Kidney epithelial cell (primary cell): ENCODE data around the gene CXCL11. TPM values are rescaled to one million over a fixed set of nuclear protein-coding genes. Genes with fewer than 3 reads are reported as not detected.
"Not testable (repeated sequence)": the region's sequence is repeated elsewhere in the genome, so short reads cannot be mapped to it uniquely, and the experiment has no call there.

ENCODE experiments used
- DNase-seq: peaks from one replicate; pipeline ENCODE4 v3.0.0-alpha.2; 2010; ENCODE audit warnings: low read depth
- H3K27me3 ChIP-seq: 2 replicates; pipeline ENCODE4 v1.6.0; 2011; ENCODE audit warnings: low read length; ENCODE audit not compliant: control insufficient read depth, insufficient read depth
- H3K36me3 ChIP-seq: 2 replicates; pipeline ENCODE4 v1.5.1; 2011; ENCODE audit warnings: low read length; ENCODE audit not compliant: control insufficient read depth, insufficient read depth
- H3K4me3 ChIP-seq: 2 replicates; pipeline ENCODE4 v1.5.1; 2011; ENCODE audit warnings: low read depth, mild to moderate bottlenecking, control low read depth, low read length
- CTCF ChIP-seq: IDR thresholded peaks from 2 replicates; pipeline ENCODE4 v1.5.1; 2011; ENCODE audit warnings: mild to moderate bottlenecking, moderate library complexity, low read length, control low read depth, inconsistent platforms; ENCODE audit not compliant: insufficient read depth, poor library complexity, severe bottlenecking
- total RNA-seq: library from RNA; depleted of rRNA; stranded (reverse); fragments of >200 nt; gene quantifications from 2 replicates; pipeline ENCODE4 v1.2.3, GENCODE V29; 2015

Gene CXCL11
- total RNA-seq, 1 donor from 2014 or later = not detected

DNA sequence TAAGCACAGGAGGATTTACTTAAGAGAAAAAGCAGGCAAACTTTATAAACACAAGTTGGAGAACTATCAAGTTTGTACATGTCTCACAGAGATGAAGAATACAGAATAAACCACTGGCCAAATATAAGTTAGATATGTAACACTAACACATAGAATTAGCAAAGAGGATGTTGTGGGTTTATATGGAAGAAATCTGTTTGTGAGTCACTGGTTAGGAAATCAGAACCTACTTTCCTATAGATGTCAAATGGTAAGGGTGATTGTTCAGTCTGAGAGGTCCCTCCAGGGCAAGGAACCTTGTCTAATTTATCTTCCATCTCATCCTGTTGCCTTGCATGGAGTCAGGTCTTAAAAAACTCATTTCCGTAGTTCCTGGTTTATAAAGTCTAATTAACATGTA, 23.9 kb upstream of the CXCL11 start:
- Histone ChIP-seq H3K4me3 (no peak overlapping the region), H3K27me3 (peaks cover 2% of the 10 kb centered on the region), H3K36me3 (no peaks in the 10 kb centered on the region)
- no peak for DNase-seq
- no peak for TF ChIP-seq CTCF

GRCh38 chr4:76058888-76059426, 23.1 kb upstream of the CXCL11 start:
- Histone ChIP-seq H3K36me3 (no peaks in the 10 kb centered on the region), H3K4me3 (no peak overlapping the region), H3K27me3 (peaks cover 2% of the 10 kb centered on the region)
- TF ChIP-seq CTCF = no peak
- DNase-seq = no peak

GRCh38 chr4:76058302-76058701, 22.4 kb upstream of the CXCL11 start:
- Histone ChIP-seq H3K27me3 (peaks cover 2% of the 10 kb centered on the region), H3K36me3 (no peaks in the 10 kb centered on the region), H3K4me3 (no peak overlapping the region)
- no peak for TF ChIP-seq CTCF
- DNase-seq = no peak

DNA sequence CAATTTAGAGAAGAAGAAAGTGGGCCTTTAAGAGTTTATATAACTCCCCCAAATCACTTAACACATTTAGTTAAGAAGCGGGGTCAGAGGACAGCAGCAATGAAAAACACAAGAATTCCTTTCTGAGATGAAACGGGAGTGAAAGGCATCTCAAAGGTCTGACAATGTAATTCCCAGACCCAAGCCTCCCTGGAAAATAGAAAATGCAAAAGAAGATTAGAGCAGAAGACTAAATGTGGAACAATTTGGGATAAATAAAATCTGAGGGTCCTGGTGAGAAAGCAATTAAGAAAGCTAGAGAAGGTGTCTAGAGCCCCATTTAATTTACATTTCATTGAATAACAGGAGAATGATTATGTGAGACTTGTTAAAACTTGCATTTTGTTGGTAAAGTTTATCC, 19.6 kb upstream of the CXCL11 start:
- no peaks in the 10 kb centered on the region for H3K36me3 ChIP-seq
- H3K4me3 ChIP-seq = no peak overlapping the region
- peaks cover 2% of the 10 kb centered on the region for H3K27me3 ChIP-seq
- no peak for TF ChIP-seq CTCF
- no peak for DNase-seq

GRCh38 chr4:76055016-76055415, 19.1 kb upstream of the CXCL11 start:
- TF ChIP-seq CTCF = no peak
- no peak for DNase-seq
- H3K36me3 ChIP-seq = no peaks in the 10 kb centered on the region
- H3K4me3 ChIP-seq = no peak overlapping the region
- H3K27me3 ChIP-seq = peaks cover 2% of the 10 kb centered on the region

DNA sequence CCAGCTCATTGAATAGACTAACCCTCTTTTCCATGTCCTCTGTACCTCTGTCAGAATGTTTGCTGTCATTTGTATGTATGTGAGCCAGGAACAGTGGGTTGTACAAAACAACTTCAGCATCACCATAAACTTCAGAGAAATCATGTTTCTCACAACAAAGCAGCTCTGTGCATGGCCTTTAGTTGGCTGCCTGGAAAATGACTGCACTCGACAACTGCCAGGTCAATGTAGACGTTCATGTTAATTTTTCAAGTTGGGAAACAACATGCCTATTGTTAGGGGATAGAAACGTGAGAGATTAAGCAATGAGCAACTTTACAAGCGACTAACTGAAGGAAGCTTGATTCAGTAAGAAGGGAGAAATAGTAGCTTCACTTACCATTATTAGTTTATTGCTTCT, 17.9 kb upstream of the CXCL11 start:
- Histone ChIP-seq H3K27me3 (peaks cover 2% of the 10 kb centered on the region), H3K36me3 (no peaks in the 10 kb centered on the region), H3K4me3 (no peak overlapping the region)
- DNase-seq = no peak
- TF ChIP-seq CTCF = no peak

- not testable (repeated sequence) for H3K4me3 ChIP-seq, DNase-seq, H3K36me3 ChIP-seq, H3K27me3 ChIP-seq
Observed at GRCh38 chr4:76050560-76051050, 14.7 kb upstream of the CXCL11 start.

- not testable (repeated sequence) for DNase-seq, H3K4me3 ChIP-seq, H3K36me3 ChIP-seq, H3K27me3 ChIP-seq
Observed at GRCh38 chr4:76049860-76050416, 14.1 kb upstream of the CXCL11 start.
